OCI-LY1 (cell line): ENCODE results near the gene XPR1.

ENCODE experiments used
- CTCF ChIP-seq: fragments of 200-600 bp; sonication (generic), shearing (Covaris generic); IDR thresholded peaks from 2 replicates; pipeline ENCODE4 v1.5.1; 2017; ENCODE audit warnings: mild to moderate bottlenecking, antibody characterized with exemption, low read length, moderate library complexity, mixed read lengths
- EZH2 ChIP-seq: fragments of 200-600 bp; sonication (generic), shearing (Covaris generic); IDR thresholded peaks from 2 replicates; pipeline ENCODE4 v1.8.0; 2017; ENCODE audit warnings: borderline replicate concordance, mixed run types, mild to moderate bottlenecking, antibody characterized with exemption, low read length, moderate library complexity, mixed read lengths

GRCh38 chr1:180921891-180922630 is 290.2 kb downstream of the XPR1 start:
- TF ChIP-seq CTCF (no peak), EZH2 (no peak)
